ENCODE measurements around the gene NRG3.

The NRG3 gene

GRCh38 chr10:81885491-81885890 is 10.5 kb downstream of the NRG3 start (continued):
- TF ChIP-seq ZNF518A (tag by site-specific recombination; conservative IDR thresholded peaks at IDR 0.05; ENCODE audit: low read depth) (no peak), ZNF280D (tag by site-specific recombination; IDR thresholded peaks at IDR 0.05) (no peak), ZNF558 (tag by site-specific recombination; IDR thresholded peaks at IDR 0.05) (no peak), PRDM1 (tag by site-specific recombination; IDR thresholded peaks at IDR 0.05) (no peak), ZXDB (tag by site-specific recombination; IDR thresholded peaks at IDR 0.05) (no peak), ZFP69B (tag by site-specific recombination; IDR thresholded peaks at IDR 0.05) (no peak)
- TF ChIP-seq, protein P1, sequence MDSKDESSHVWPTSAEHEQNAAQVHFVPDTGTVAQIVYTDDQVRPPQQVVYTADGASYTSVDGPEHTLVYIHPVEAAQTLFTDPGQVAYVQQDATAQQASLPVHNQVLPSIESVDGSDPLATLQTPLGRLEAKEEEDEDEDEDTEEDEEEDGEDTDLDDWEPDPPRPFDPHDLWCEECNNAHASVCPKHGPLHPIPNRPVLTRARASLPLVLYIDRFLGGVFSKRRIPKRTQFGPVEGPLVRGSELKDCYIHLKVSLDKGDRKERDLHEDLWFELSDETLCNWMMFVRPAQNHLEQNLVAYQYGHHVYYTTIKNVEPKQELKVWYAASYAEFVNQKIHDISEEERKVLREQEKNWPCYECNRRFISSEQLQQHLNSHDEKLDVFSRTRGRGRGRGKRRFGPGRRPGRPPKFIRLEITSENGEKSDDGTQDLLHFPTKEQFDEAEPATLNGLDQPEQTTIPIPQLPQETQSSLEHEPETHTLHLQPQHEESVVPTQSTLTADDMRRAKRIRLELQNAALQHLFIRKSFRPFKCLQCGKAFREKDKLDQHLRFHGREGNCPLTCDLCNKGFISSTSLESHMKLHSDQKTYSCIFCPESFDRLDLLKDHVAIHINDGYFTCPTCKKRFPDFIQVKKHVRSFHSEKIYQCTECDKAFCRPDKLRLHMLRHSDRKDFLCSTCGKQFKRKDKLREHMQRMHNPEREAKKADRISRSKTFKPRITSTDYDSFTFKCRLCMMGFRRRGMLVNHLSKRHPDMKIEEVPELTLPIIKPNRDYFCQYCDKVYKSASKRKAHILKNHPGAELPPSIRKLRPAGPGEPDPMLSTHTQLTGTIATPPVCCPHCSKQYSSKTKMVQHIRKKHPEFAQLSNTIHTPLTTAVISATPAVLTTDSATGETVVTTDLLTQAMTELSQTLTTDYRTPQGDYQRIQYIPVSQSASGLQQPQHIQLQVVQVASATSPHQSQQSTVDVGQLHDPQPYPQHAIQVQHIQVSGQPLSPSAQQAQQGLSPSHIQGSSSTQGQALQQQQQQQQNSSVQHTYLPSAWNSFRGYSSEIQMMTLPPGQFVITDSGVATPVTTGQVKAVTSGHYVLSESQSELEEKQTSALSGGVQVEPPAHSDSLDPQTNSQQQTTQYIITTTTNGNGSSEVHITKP (tag by site-specific recombination; IDR thresholded peaks at IDR 0.05), result no peak

- no peak overlapping the region for H3K4me3 ChIP-seq (ENCODE audit: low read depth, low read length)
- CTCF ChIA-PET, result no interaction called here
- H3K27ac ChIP-seq (ENCODE audit: extremely low read depth, low read depth, low read length), result no peak overlapping the region
- POLR2A ChIA-PET, result no interaction called here
- H3K4me1 ChIP-seq (ENCODE audit: control insufficient read depth, insufficient read depth, low read length), result peaks cover 4% of the 10 kb centered on the region
- H3K9me3 ChIP-seq (ENCODE audit: control insufficient read depth, insufficient read depth, low read depth, low read length), result no peaks in the 10 kb centered on the region
- TF ChIP-seq ZNF433 (tag by site-specific recombination; IDR thresholded peaks at IDR 0.05; ENCODE audit: low read depth), result no peak
- TF ChIP-seq ZNF175 (tag by site-specific recombination; IDR thresholded peaks at IDR 0.05), result no peak
- TF ChIP-seq, protein P2, sequence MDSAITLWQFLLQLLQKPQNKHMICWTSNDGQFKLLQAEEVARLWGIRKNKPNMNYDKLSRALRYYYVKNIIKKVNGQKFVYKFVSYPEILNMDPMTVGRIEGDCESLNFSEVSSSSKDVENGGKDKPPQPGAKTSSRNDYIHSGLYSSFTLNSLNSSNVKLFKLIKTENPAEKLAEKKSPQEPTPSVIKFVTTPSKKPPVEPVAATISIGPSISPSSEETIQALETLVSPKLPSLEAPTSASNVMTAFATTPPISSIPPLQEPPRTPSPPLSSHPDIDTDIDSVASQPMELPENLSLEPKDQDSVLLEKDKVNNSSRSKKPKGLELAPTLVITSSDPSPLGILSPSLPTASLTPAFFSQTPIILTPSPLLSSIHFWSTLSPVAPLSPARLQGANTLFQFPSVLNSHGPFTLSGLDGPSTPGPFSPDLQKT (IDR thresholded peaks at IDR 0.05; ENCODE audit: borderline replicate concordance, low read depth, low read length), result no peak
- TF ChIP-seq ZBTB20 (tag by site-specific recombination; IDR thresholded peaks at IDR 0.05), result no peak
- TF ChIP-seq GLIS1 (tag by site-specific recombination; IDR thresholded peaks at IDR 0.05), result no peak
- TF ChIP-seq, protein P3, sequence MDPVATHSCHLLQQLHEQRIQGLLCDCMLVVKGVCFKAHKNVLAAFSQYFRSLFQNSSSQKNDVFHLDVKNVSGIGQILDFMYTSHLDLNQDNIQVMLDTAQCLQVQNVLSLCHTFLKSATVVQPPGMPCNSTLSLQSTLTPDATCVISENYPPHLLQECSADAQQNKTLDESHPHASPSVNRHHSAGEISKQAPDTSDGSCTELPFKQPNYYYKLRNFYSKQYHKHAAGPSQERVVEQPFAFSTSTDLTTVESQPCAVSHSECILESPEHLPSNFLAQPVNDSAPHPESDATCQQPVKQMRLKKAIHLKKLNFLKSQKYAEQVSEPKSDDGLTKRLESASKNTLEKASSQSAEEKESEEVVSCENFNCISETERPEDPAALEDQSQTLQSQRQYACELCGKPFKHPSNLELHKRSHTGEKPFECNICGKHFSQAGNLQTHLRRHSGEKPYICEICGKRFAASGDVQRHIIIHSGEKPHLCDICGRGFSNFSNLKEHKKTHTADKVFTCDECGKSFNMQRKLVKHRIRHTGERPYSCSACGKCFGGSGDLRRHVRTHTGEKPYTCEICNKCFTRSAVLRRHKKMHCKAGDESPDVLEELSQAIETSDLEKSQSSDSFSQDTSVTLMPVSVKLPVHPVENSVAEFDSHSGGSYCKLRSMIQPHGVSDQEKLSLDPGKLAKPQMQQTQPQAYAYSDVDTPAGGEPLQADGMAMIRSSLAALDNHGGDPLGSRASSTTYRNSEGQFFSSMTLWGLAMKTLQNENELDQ (tag by site-specific recombination; IDR thresholded peaks at IDR 0.05; ENCODE audit: low read depth), result no peak
- no peak for TF ChIP-seq IKZF3 (tag by site-specific recombination; IDR thresholded peaks at IDR 0.05)
- no peak for TF ChIP-seq ZNF792 (tag by site-specific recombination; IDR thresholded peaks at IDR 0.05)
- TF ChIP-seq ZNF560 (tag by site-specific recombination; IDR thresholded peaks at IDR 0.05; ENCODE audit: borderline replicate concordance), result no peak
- TF ChIP-seq, protein P4, sequence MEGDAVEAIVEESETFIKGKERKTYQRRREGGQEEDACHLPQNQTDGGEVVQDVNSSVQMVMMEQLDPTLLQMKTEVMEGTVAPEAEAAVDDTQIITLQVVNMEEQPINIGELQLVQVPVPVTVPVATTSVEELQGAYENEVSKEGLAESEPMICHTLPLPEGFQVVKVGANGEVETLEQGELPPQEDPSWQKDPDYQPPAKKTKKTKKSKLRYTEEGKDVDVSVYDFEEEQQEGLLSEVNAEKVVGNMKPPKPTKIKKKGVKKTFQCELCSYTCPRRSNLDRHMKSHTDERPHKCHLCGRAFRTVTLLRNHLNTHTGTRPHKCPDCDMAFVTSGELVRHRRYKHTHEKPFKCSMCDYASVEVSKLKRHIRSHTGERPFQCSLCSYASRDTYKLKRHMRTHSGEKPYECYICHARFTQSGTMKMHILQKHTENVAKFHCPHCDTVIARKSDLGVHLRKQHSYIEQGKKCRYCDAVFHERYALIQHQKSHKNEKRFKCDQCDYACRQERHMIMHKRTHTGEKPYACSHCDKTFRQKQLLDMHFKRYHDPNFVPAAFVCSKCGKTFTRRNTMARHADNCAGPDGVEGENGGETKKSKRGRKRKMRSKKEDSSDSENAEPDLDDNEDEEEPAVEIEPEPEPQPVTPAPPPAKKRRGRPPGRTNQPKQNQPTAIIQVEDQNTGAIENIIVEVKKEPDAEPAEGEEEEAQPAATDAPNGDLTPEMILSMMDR (tag by site-specific recombination; IDR thresholded peaks at IDR 0.05), result no peak
- H3K36me3 ChIP-seq (ENCODE audit: control insufficient read depth in 2 of 2, insufficient read depth in 1 of 2, low read length in 2 of 2), result no peaks in the 10 kb centered on the region
Measured at GRCh38 chr10:81886939-81887338, 11.9 kb downstream of the NRG3 start.

Data from HEK293 (cell line).